ENCODE measurements around the gene MACIR.

- no peak for TF ChIP-seq CTCF (IDR thresholded peaks at IDR 0.05)
- TF ChIP-seq EP300 (IDR thresholded peaks at IDR 0.05), result no peak
- TF ChIP-seq POLR2A (IDR thresholded peaks at IDR 0.05), result no peak
Measured at GRCh38 chr5:103307470-103307869, 48.9 kb downstream of the MACIR start.
